GM12878 (cell line): ENCODE data around the gene FGR. TPM values are rescaled to one million over a fixed set of nuclear protein-coding genes. Genes with fewer than 3 reads are reported as not detected.

Experiments used
- ATAC-seq: fragments of 200-7000 bp; cut with Tn5 transposase; 3 replicates; pipeline ENCODE4 v1.9.1; 2020; ENCODE audit warnings: mild to moderate bottlenecking, moderate library complexity
- BruUV-seq: library from RNA; stranded (reverse); fragments of 400-500 nt; replicated peaks from 2 replicates; lab custom pipeline; 2021; lab: Mats Ljungman, UMichigan
- CTCF ChIA-PET: fragments of 300-600 bp; sonication (Branson Sonifier 250); formaldehyde crosslinking; extraction: SDS; loops from one replicate; lab custom pipeline; 2021; ENCODE audit warnings: inconsistent platforms; lab: Yijun Ruan, JAX
- POLR2A ChIA-PET: fragments of 350-600 bp; formaldehyde crosslinking; extraction: SDS; loops from one replicate; lab custom pipeline; 2021; ENCODE audit warnings: inconsistent platforms; lab: Charles Lee
- RAD21 ChIA-PET: fragments of 300-600 bp; sonication (Branson Sonifier 250); formaldehyde crosslinking; loops from one replicate; lab custom pipeline; 2023; ENCODE audit warnings: antibody characterized with exemption; ENCODE audit not compliant: unreplicated experiment; lab: Charles Lee
- SMC1A ChIA-PET: fragments of 300-600 bp; sonication (Branson Sonifier 250); formaldehyde crosslinking; loops from one replicate; lab custom pipeline; 2023; ENCODE audit not compliant: unreplicated experiment, uncharacterized antibody; lab: Charles Lee
- DNase-seq: peaks from one replicate; pipeline ENCODE4 v3.0.0-alpha.2; 2011; ENCODE audit warnings: low read depth, low spot score
- FAIRE-seq: peaks from 3 replicates; lab custom pipeline; 2011; peaks lifted over from hg19 to GRCh38; lab: Jason Lieb, UNC
- H2AFZ ChIP-seq: 2 replicates; pipeline ENCODE4 v1.6.0; 2011; ENCODE audit warnings: low read depth, low read length, control low read depth; ENCODE audit not compliant: control insufficient read depth
- H3K27ac ChIP-seq: 2 replicates; pipeline ENCODE4 v1.5.1; 2011; ENCODE audit warnings: control low read depth; ENCODE audit not compliant: control insufficient read depth, insufficient read depth
- H3K27me3 ChIP-seq, 2 experiments: replicated peaks in 1 of 2; 2 replicates each; pipeline versions ENCODE4 v1.6.0 to v1.6.1; 2011; ENCODE audit warnings: low read length in 1 of 2; ENCODE audit not compliant: control insufficient read depth in 2 of 2, insufficient read depth in 2 of 2
- H3K36me3 ChIP-seq, 2 experiments: 2 replicates each; pipeline ENCODE4 v1.5.1; 2011; ENCODE audit warnings: low read length in 1 of 2; ENCODE audit not compliant: control insufficient read depth in 2 of 2, insufficient read depth in 2 of 2
- H3K4me1 ChIP-seq: 2 replicates; pipeline ENCODE4 v1.6.1; 2011; ENCODE audit warnings: mild to moderate bottlenecking, low read length, moderate library complexity, mixed read lengths; ENCODE audit not compliant: control insufficient read depth, insufficient read depth
- H3K4me2 ChIP-seq: 2 replicates; pipeline ENCODE4 v1.6.0; 2011; ENCODE audit warnings: control low read depth; ENCODE audit not compliant: control insufficient read depth, insufficient read depth
- H3K4me3 ChIP-seq: fragments of 200-600 bp; sonication (generic); 2 replicates; pipeline ENCODE4 v1.5.1; 2016
- H3K79me2 ChIP-seq: 2 replicates; pipeline ENCODE4 v1.6.0; 2011; ENCODE audit warnings: low read length; ENCODE audit not compliant: control insufficient read depth, insufficient read depth
- H3K9ac ChIP-seq: 2 replicates; pipeline ENCODE4 v1.8.0; 2011; ENCODE audit warnings: low read length, control low read depth, mixed read lengths; ENCODE audit not compliant: control insufficient read depth, insufficient read depth
- H3K9me3 ChIP-seq: replicated peaks from 3 replicates; pipeline ENCODE4 v1.5.1; 2011; ENCODE audit warnings: mild to moderate bottlenecking, low read length; ENCODE audit not compliant: control insufficient read depth, insufficient read depth
- H4K20me1 ChIP-seq: 2 replicates; pipeline ENCODE4 v1.6.0; 2011; ENCODE audit not compliant: control insufficient read depth, insufficient read depth
- BMI1 ChIP-seq: fragments of 450-650 bp; IDR thresholded peaks from 2 replicates; pipeline ENCODE4 v1.6.1; 2016; ENCODE audit warnings: mild to moderate bottlenecking, moderate library complexity, borderline replicate concordance
- IKZF1 ChIP-seq: fragments of 450-650 bp; conservative IDR thresholded peaks from 2 replicates; pipeline ENCODE4 v1.6.1; 2017; ENCODE audit warnings: antibody characterized with exemption, mild to moderate bottlenecking
- KAT2A ChIP-seq: conservative IDR thresholded peaks from 2 replicates; pipeline ENCODE4 v1.6.1; 2011; ENCODE audit warnings: low read depth, low read length; ENCODE audit not compliant: control insufficient read depth
- MYB ChIP-seq: fragments of 150-350 bp; IDR thresholded peaks from 2 replicates; pipeline ENCODE4 v1.6.1; 2014; ENCODE audit warnings: mild to moderate bottlenecking, low read depth, low read length, borderline replicate concordance
- MYC ChIP-seq: IDR thresholded peaks from 2 replicates; pipeline ENCODE4 v1.6.1; 2011; ENCODE audit warnings: mild to moderate bottlenecking, low read length, moderate library complexity, inconsistent platforms; ENCODE audit not compliant: insufficient read depth, insufficient replicate concordance, insufficient read length, severe bottlenecking
- POU2F2 ChIP-seq: IDR thresholded peaks from 3 replicates; pipeline ENCODE4 v1.6.1; 2011; ENCODE audit warnings: low read depth, mild to moderate bottlenecking, low read length, borderline replicate concordance
- SMARCA5 ChIP-seq: fragments of 450-650 bp; IDR thresholded peaks from 2 replicates; pipeline ENCODE4 v1.6.1; 2017; ENCODE audit warnings: mild to moderate bottlenecking
- WGBS: methylation state at CpG from one replicate; pipeline ENCODE4 v1.1.6; 2016; ENCODE audit warnings: low lambda C conversion rate; ENCODE audit not compliant: insufficient replicate concordance, insufficient coverage; ENCODE audit errors: missing lambda C conversion rate; 5-methylcytosine and 5-hydroxymethylcytosine counted together
- in situ Hi-C: fragments of 300-500 bp; cut with MboI; formaldehyde crosslinking; loops from 9 replicates; pipeline ENCODE4 v1.14.3; 2018; ENCODE audit warnings: mixed read lengths
- intact Hi-C: fragments of 100-400 bp; cut with micrococcal nuclease; formaldehyde crosslinking; loops from one replicate; pipeline ENCODE4 v1.14.2; 2022; ENCODE audit not compliant: unreplicated experiment
- polyA plus RNA-seq, 11 experiments: library from polyadenylated mRNA; depleted of rRNA in 4 of 11; unstranded in 6 of 11; stranded (reverse) in 5 of 11; fragments of >200 nt; fragmentation: Nextera tagmentation in 4 of 11; fragmentation: Illumina TruSeq in 1 of 11; extraction: Ambion mirVana in 4 of 11; extraction: Trizol in 1 of 11; gene quantifications; 1 replicate in 1 of 11; 2 replicates in 10 of 11; pipeline versions ENCODE4 v1.2.1 to v1.2.3, GENCODE V29; 2011 to 2016; ENCODE audit warnings: inconsistent platforms in 2 of 11, missing spikeins in 2 of 11, low read depth in 1 of 11
- total RNA-seq, 4 experiments: library from RNA; depleted of rRNA in 3 of 4; stranded (reverse); fragments of >200 nt in 3 of 4; fragmentation: Illumina TruSeq in 1 of 4; extraction: Trizol in 1 of 4; gene quantifications; 2 replicates each; pipeline versions ENCODE4 v1.2.1 to v1.2.3, GENCODE V29; 2013 to 2021
- TF ChIP-seq, protein P1 (sequence below): IDR thresholded peaks from 2 replicates; pipeline ENCODE4 v1.6.1; 2011; ENCODE audit warnings: low read depth, mild to moderate bottlenecking, low read length, moderate library complexity, borderline replicate concordance; ENCODE audit errors: extremely low read depth
- TF ChIP-seq, protein P2 (sequence below): fragments of 450-650 bp; IDR thresholded peaks from 2 replicates; pipeline ENCODE4 v1.6.1; 2016; ENCODE audit warnings: mild to moderate bottlenecking, moderate library complexity, borderline replicate concordance
- TF ChIP-seq, protein P3 (sequence below): IDR thresholded peaks from 2 replicates; pipeline ENCODE4 v1.6.1; 2012; ENCODE audit warnings: low read length, inconsistent platforms
- TF ChIP-seq, protein P4 (sequence below): fragments of 450-650 bp; IDR thresholded peaks from 2 replicates; pipeline ENCODE4 v1.6.1; 2017; ENCODE audit warnings: borderline replicate concordance

Gene FGR
- total and polyA plus RNA-seq, 10 of the 15 experiments (the other 5 are each of a cell fraction or from before 2014, with no cell fraction given) = 10.9 to 193 (median 74.7) TPM

DNA sequence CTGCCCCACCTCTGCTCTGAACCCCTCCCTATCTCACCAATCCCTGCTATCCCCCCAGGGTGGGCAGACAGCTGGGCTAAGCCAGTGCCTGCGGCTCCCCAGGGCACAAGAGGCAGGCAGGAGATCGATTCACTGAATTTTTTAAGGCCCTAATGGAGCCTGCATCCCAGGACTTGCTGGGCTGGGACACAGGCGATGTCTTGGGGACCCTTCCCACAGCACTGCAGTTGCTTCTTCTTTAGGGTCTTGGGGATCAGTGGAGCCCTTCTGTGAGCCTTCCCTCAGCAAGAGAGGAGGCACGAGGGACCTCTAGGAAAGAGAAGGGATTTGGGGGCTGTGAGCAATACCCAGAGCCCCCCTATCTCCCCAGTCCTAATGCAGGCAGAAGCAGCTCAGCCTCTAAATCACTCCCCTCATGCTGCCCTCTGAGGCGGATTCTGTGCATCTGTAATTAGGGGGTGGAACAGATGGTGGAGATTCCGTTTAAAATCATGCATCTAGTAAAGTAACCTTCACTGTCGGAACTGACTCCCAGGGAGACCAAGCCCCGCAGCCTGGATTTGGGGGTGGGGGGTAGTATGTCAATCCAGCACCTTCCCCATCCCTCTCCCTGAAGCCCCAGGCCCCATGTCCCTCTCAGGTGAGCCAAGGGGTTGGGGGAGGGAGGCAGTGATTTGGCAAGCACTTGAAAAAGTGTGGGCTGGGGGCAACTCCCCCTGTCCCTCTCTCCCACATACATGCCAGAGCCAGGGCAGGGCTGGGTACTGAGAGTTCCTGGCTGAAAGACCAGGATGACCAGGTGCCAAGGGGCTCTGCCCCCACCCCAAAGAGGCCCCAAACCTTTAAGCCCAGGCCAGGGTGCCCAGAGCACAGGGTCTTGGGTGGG lies 41.1 kb downstream of the FGR start:
- Histone ChIP-seq H3K79me2 (no peaks in the 10 kb centered on the region; the same call in 1 of the 2 replicates), H3K4me1 (peaks cover 35% of the 10 kb centered on the region), H3K4me3 (no peak overlapping the region), H3K36me3 (no peaks in the 10 kb centered on the region; a peak in 1 of 4 replicates), H3K9me3 (no peaks in the 10 kb centered on the region), H2AFZ (no peak overlapping the region), H4K20me1 (no peaks in the 10 kb centered on the region), H3K27me3 (no peaks in the 10 kb centered on the region), H3K4me2 (no peak overlapping the region), H3K9ac (no peak overlapping the region), H3K27ac (no peak overlapping the region)
- FAIRE-seq (no peak), ATAC-seq (no peak), DNase-seq (no peak)
- no TSS peak for BruUV-seq
- ChIA-PET RAD21 (no interaction called here), SMC1A (interaction anchor here (3.1 kb wide), 1 partner anchor 37 kb away, joined by 9 read pairs; no protein-coding TSS in a partner anchor), CTCF (interaction anchor here (1.2 kb wide), 1 partner anchor 8 kb away, joined by 3 read pairs; no protein-coding TSS in a partner anchor), POLR2A (no interaction called here)
- in situ Hi-C loops = no loop called here
- 66% methylated on average over 8 of the region's 8 CpGs for WGBS
- intact Hi-C loops = no loop called here
- TF ChIP-seq SMARCA5 = no peak
- no peak for TF ChIP-seq BMI1
- TF ChIP-seq, protein P1, sequence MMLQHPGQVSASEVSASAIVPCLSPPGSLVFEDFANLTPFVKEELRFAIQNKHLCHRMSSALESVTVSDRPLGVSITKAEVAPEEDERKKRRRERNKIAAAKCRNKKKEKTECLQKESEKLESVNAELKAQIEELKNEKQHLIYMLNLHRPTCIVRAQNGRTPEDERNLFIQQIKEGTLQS = no peak
- no peak for TF ChIP-seq IKZF1
- no peak for TF ChIP-seq MYB
- TF ChIP-seq, protein P2, sequence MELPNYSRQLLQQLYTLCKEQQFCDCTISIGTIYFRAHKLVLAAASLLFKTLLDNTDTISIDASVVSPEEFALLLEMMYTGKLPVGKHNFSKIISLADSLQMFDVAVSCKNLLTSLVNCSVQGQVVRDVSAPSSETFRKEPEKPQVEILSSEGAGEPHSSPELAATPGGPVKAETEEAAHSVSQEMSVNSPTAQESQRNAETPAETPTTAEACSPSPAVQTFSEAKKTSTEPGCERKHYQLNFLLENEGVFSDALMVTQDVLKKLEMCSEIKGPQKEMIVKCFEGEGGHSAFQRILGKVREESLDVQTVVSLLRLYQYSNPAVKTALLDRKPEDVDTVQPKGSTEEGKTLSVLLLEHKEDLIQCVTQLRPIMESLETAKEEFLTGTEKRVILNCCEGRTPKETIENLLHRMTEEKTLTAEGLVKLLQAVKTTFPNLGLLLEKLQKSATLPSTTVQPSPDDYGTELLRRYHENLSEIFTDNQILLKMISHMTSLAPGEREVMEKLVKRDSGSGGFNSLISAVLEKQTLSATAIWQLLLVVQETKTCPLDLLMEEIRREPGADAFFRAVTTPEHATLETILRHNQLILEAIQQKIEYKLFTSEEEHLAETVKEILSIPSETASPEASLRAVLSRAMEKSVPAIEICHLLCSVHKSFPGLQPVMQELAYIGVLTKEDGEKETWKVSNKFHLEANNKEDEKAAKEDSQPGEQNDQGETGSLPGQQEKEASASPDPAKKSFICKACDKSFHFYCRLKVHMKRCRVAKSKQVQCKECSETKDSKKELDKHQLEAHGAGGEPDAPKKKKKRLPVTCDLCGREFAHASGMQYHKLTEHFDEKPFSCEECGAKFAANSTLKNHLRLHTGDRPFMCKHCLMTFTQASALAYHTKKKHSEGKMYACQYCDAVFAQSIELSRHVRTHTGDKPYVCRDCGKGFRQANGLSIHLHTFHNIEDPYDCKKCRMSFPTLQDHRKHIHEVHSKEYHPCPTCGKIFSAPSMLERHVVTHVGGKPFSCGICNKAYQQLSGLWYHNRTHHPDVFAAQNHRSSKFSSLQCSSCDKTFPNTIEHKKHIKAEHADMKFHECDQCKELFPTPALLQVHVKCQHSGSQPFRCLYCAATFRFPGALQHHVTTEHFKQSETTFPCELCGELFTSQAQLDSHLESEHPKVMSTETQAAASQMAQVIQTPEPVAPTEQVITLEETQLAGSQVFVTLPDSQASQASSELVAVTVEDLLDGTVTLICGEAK = no peak
- TF ChIP-seq, protein P3, sequence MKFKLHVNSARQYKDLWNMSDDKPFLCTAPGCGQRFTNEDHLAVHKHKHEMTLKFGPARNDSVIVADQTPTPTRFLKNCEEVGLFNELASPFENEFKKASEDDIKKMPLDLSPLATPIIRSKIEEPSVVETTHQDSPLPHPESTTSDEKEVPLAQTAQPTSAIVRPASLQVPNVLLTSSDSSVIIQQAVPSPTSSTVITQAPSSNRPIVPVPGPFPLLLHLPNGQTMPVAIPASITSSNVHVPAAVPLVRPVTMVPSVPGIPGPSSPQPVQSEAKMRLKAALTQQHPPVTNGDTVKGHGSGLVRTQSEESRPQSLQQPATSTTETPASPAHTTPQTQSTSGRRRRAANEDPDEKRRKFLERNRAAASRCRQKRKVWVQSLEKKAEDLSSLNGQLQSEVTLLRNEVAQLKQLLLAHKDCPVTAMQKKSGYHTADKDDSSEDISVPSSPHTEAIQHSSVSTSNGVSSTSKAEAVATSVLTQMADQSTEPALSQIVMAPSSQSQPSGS = no peak
- TF ChIP-seq POU2F2 = no peak
- no peak for TF ChIP-seq KAT2A
- no peak for TF ChIP-seq MYC
- TF ChIP-seq, protein P4, sequence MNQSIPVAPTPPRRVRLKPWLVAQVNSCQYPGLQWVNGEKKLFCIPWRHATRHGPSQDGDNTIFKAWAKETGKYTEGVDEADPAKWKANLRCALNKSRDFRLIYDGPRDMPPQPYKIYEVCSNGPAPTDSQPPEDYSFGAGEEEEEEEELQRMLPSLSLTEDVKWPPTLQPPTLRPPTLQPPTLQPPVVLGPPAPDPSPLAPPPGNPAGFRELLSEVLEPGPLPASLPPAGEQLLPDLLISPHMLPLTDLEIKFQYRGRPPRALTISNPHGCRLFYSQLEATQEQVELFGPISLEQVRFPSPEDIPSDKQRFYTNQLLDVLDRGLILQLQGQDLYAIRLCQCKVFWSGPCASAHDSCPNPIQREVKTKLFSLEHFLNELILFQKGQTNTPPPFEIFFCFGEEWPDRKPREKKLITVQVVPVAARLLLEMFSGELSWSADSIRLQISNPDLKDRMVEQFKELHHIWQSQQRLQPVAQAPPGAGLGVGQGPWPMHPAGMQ = no peak
